K562 (cell line): ENCODE data around the gene UBR3. TPM values are rescaled to one million over a fixed set of nuclear protein-coding genes. Genes with fewer than 3 reads are reported as not detected.

Experiments
- ATAC-seq: fragments of 200-7000 bp; cut with Tn5 transposase; 3 replicates; pipeline ENCODE4 v1.9.1; 2020; ENCODE audit warnings: moderate library complexity
- BruUV-seq: library from RNA; stranded (reverse); fragments of 400-500 nt; replicated peaks from 2 replicates; lab custom pipeline; 2021; lab: Mats Ljungman, UMichigan
- CTCF ChIA-PET: fragments of 300-600 bp; formaldehyde crosslinking; extraction: SDS; loops from one replicate; lab custom pipeline; 2021; ENCODE audit warnings: low intra/inter-chr PET ratio; lab: Yijun Ruan, JAX
- POLR2A ChIA-PET: fragments of 300-600, 350-650 bp; sonication (Branson Sonifier 250); formaldehyde crosslinking; extraction: SDS; loops from one replicate; lab custom pipeline; 2021; ENCODE audit warnings: antibody characterized with exemption, inconsistent platforms; lab: Yijun Ruan, JAX
- DNase-seq, 4 experiments: peaks; one replicate each; pipeline versions ENCODE4 v3.0.0 to v3.0.0-alpha.2; 2011 to 2018; ENCODE audit warnings: low spot score in 3 of 4, mixed read lengths in 3 of 4; ENCODE audit errors: extremely low read depth in 1 of 4
- FAIRE-seq: peaks from 2 replicates; lab custom pipeline; 2011; peaks lifted over from hg19 to GRCh38; lab: Jason Lieb, UNC
- H2AFZ ChIP-seq: 2 replicates; pipeline ENCODE4 v1.6.0; 2011; ENCODE audit warnings: low read depth, low read length, control low read depth, inconsistent platforms
- H3K27ac ChIP-seq: fragments of 200-600 bp; 3 replicates; pipeline ENCODE4 v1.8.0; 2011; ENCODE audit warnings: low read depth, mild to moderate bottlenecking, control low read depth, inconsistent platforms, low read length, moderate library complexity, mixed read lengths; ENCODE audit errors: extremely low read depth
- H3K27me3 ChIP-seq, 2 experiments: fragments of 300-600 bp in 1 of 2; 2 replicates in 1 of 2; 3 replicates in 1 of 2; pipeline versions ENCODE4 v1.6.0 to v1.8.0; 2011; ENCODE audit warnings: inconsistent platforms in 2 of 2, low read length in 2 of 2, mild to moderate bottlenecking in 1 of 2, mixed read lengths in 1 of 2, moderate library complexity in 1 of 2; ENCODE audit not compliant: control insufficient read depth in 2 of 2, insufficient read depth in 2 of 2
- H3K36me3 ChIP-seq: fragments of 300-600 bp; 3 replicates; pipeline ENCODE4 v1.8.0; 2011; ENCODE audit warnings: mild to moderate bottlenecking, low read length, inconsistent platforms; ENCODE audit not compliant: control insufficient read depth, insufficient read depth
- H3K4me1 ChIP-seq, 2 experiments: fragments of 200-600 bp in 1 of 2; replicated peaks in 1 of 2; 2 replicates in 1 of 2; 3 replicates in 1 of 2; pipeline versions ENCODE4 v1.5.1 to v1.8.0; 2011; ENCODE audit warnings: inconsistent platforms in 2 of 2, low read length in 2 of 2, mild to moderate bottlenecking in 1 of 2, mixed read lengths in 1 of 2, moderate library complexity in 1 of 2; ENCODE audit not compliant: control insufficient read depth in 2 of 2, insufficient read depth in 2 of 2
- H3K4me2 ChIP-seq: 2 replicates; pipeline ENCODE4 v1.6.1; 2011; ENCODE audit warnings: low read length, control low read depth, inconsistent platforms, mixed read lengths; ENCODE audit not compliant: insufficient read depth
- H3K4me3 ChIP-seq: fragments of 200-600 bp; sonication (generic), shearing (Covaris generic); 2 replicates; pipeline ENCODE4 v1.5.1; 2016; ENCODE audit warnings: control low read depth, inconsistent platforms
- H3K79me2 ChIP-seq: fragments of 200-600 bp; 3 replicates; pipeline ENCODE4 v1.8.0; 2011; ENCODE audit warnings: low read length, inconsistent platforms; ENCODE audit not compliant: control insufficient read depth, insufficient read depth
- H3K9ac ChIP-seq, 2 experiments: 2 replicates each; pipeline versions ENCODE4 v1.6.0 to v1.6.1; 2011; ENCODE audit warnings: low read depth in 2 of 2, low read length in 2 of 2, control low read depth in 1 of 2, inconsistent platforms in 1 of 2, mild to moderate bottlenecking in 1 of 2, mixed read lengths in 1 of 2; ENCODE audit not compliant: insufficient read depth in 1 of 2
- H3K9me1 ChIP-seq: one replicate; pipeline ENCODE4 v1.6.0; 2011; ENCODE audit warnings: inconsistent platforms, mild to moderate bottlenecking, low read length, moderate library complexity; ENCODE audit not compliant: control insufficient read depth, insufficient read depth
- H3K9me3 ChIP-seq: replicated peaks from 2 replicates; pipeline ENCODE4 v1.5.1; 2011; ENCODE audit warnings: low read depth, low read length, inconsistent platforms; ENCODE audit not compliant: control insufficient read depth, insufficient read depth
- H4K20me1 ChIP-seq: replicated peaks from 2 replicates; pipeline ENCODE4 v1.6.1; 2011; ENCODE audit warnings: low read length, inconsistent platforms, mixed read lengths; ENCODE audit not compliant: control insufficient read depth, insufficient read depth
- CEBPB ChIP-seq: fragments of 450-650 bp; IDR thresholded peaks from 2 replicates; pipeline ENCODE4 v1.6.1; 2016; ENCODE audit warnings: missing genetic modification characterization, missing compliant biosample characterization
- CEBPG ChIP-seq, 3 experiments: fragments of 200-800 bp in 1 of 3; sonication (Bioruptor generic) in 1 of 3; sonication (generic) in 1 of 3; formaldehyde crosslinking in 1 of 3; IDR thresholded peaks in 2 of 3; conservative IDR thresholded peaks in 1 of 3; 2 replicates each; pipeline versions ENCODE4 v1.6.1 to v1.8.0; 2016 to 2022; ENCODE audit warnings: missing compliant biosample characterization in 2 of 3, missing genetic modification characterization in 2 of 3, mild to moderate bottlenecking in 1 of 3, missing genetic modification reagents in 1 of 3
- in situ Hi-C: fragments of 300-500 bp; cut with MboI; formaldehyde crosslinking; loops from 4 replicates; pipeline ENCODE4 v1.15.0; 2018; ENCODE audit warnings: inconsistent platforms, mixed read lengths
- intact Hi-C: fragments of 100-400 bp; cut with micrococcal nuclease; formaldehyde crosslinking; loops from 2 replicates; pipeline ENCODE4 v1.14.2; 2022
- polyA plus RNA-seq, 8 experiments: library from polyadenylated mRNA; depleted of rRNA in 4 of 8; stranded (reverse) in 5 of 8; unstranded in 3 of 8; fragments of >200 nt; fragmentation: Nextera tagmentation in 2 of 8; fragmentation: Illumina TruSeq in 1 of 8; extraction: Ambion mirVana in 2 of 8; extraction: Trizol in 1 of 8; gene quantifications; 2 replicates each; pipeline versions ENCODE4 v1.2.1 to v1.2.3, GENCODE V29; 2011 to 2014; ENCODE audit warnings: inconsistent platforms in 1 of 8, missing spikeins in 1 of 8
- total RNA-seq, 7 experiments: library from RNA; depleted of rRNA in 6 of 7; stranded (reverse); fragments of >200 nt in 6 of 7; fragmentation: Illumina TruSeq in 2 of 7; extraction: Trizol in 2 of 7; gene quantifications; 2 replicates each; pipeline versions ENCODE4 v1.2.1 to v1.2.3, GENCODE V29; 2011 to 2021; ENCODE audit warnings: low replicate concordance in 1 of 7
- TF ChIP-seq, protein P1 (sequence below): sonication (generic); formaldehyde crosslinking; IDR thresholded peaks from 2 replicates; pipeline ENCODE4 v1.8.1; 2022; ENCODE audit warnings: missing genetic modification reagents

The UBR3 gene
- total and polyA plus RNA-seq, 9 of the 15 experiments (the other 6 are each of a cell fraction or from before 2014, with no cell fraction given), result 14.4 to 63.5 (median 40.4) TPM

DNA sequence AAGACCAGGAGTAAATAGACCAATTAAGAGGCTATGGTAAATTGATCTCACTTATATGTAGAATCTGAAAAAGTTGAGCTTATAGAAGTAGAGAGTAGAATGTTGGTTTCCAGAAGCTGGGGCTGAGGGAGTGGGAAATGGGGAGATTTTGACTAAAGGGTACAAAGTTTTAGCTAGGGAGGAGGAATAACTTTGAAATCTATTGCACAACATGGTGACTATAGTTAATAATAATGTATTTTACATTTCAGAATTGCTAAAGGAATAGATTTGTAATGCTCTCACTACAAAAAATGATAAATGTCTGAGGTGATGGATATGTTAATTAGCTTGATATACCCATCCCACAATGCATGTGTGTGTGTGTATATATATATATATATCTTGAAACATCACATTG, 82.1 kb downstream of the UBR3 start:
- Histone ChIP-seq H3K36me3 (peaks cover 49% of the 10 kb centered on the region), H3K4me3 (no peak overlapping the region), H3K9ac (no peak overlapping the region), H3K4me2 (no peak overlapping the region), H3K27me3 (no peaks in the 10 kb centered on the region), H3K79me2 (peaks cover 7% of the 10 kb centered on the region; the same call in 2 of the 3 replicates), H4K20me1 (no peaks in the 10 kb centered on the region), H3K9me1 (peaks cover 5% of the 10 kb centered on the region)
- intact Hi-C loops, result no loop called here
- CTCF ChIA-PET, result no interaction called here
- no peak for FAIRE-seq
- TF ChIP-seq CEBPG (CRISPR knock-in tag; IDR thresholded peaks at IDR 0.05), result no peak
- peak in 1 of 2 experiments; percentile 65; a peak in 1 of 4 replicates for TF ChIP-seq CEBPG (tag; conservative IDR thresholded peaks at IDR 0.05 in 1 of 2, IDR thresholded peaks at IDR 0.05 in 1 of 2)
- TF ChIP-seq, protein P1, sequence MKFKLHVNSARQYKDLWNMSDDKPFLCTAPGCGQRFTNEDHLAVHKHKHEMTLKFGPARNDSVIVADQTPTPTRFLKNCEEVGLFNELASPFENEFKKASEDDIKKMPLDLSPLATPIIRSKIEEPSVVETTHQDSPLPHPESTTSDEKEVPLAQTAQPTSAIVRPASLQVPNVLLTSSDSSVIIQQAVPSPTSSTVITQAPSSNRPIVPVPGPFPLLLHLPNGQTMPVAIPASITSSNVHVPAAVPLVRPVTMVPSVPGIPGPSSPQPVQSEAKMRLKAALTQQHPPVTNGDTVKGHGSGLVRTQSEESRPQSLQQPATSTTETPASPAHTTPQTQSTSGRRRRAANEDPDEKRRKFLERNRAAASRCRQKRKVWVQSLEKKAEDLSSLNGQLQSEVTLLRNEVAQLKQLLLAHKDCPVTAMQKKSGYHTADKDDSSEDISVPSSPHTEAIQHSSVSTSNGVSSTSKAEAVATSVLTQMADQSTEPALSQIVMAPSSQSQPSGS, result no peak
- TF ChIP-seq CEBPB (tag), result peak; percentile 58
- TF ChIP-seq, all 486 proteins: peak for 2
- Histone ChIP-seq H2AFZ (no peak overlapping the region), H3K9me3 (no peaks in the 10 kb centered on the region), H3K4me1 (peaks cover 0 to 18% of the 10 kb centered on the region in 2 experiments; a peak in 4 of 5 replicates), H3K27ac (no peak overlapping the region)
- ATAC-seq (no peak), DNase-seq (no peak)
- in situ Hi-C loops, result no loop called here
- POLR2A ChIA-PET, result interaction anchor here (0.7 to 1.8 kb wide), 4 partner anchors 11 to 85 kb away, joined by 3 to 6 read pairs (median 4); no protein-coding TSS in a partner anchor
- BruUV-seq, result no TSS peak
